Measurements from ENCODE around the gene GRID1.

The GRID1 gene

GRCh38 chr10:85649461-85649860 lies 717.1 kb downstream of the GRID1 start:
- no peak for DNase-seq (ENCODE audit: low spot score)

- DNase-seq (ENCODE audit: low spot score), result no peak
Observed at GRCh38 chr10:85648279-85648754, 718.3 kb downstream of the GRID1 start.

- DNase-seq (ENCODE audit: low spot score), result no peak
Observed at GRCh38 chr10:85647741-85648140, 718.9 kb downstream of the GRID1 start.

GRCh38 chr10:85645926-85646711 lies 720.5 kb downstream of the GRID1 start:
- DNase-seq (ENCODE audit: low spot score), result peak; percentile 45

GRCh38 chr10:85645053-85645452 lies 721.5 kb downstream of the GRID1 start:
- DNase-seq (ENCODE audit: low spot score), result no peak

- DNase-seq (ENCODE audit: low spot score), result peak; percentile 82
Observed at GRCh38 chr10:85643845-85644525, 722.6 kb downstream of the GRID1 start.

GRCh38 chr10:85643171-85643844 lies 723.3 kb downstream of the GRID1 start:
- no peak for DNase-seq (ENCODE audit: low spot score)

- peak; percentile 88 for DNase-seq (ENCODE audit: low spot score)
Observed at GRCh38 chr10:85642421-85643170, 724.0 kb downstream of the GRID1 start.

- peak; percentile 50 for DNase-seq (ENCODE audit: low spot score)
Observed at GRCh38 chr10:85642082-85642420, 724.5 kb downstream of the GRID1 start.

- DNase-seq (ENCODE audit: low spot score), result peak; percentile 73
Observed at GRCh38 chr10:85641479-85642009, 725.1 kb downstream of the GRID1 start.

- no peak for DNase-seq (ENCODE audit: low spot score)
Observed at GRCh38 chr10:85638797-85639196, 727.8 kb downstream of the GRID1 start.

GRCh38 chr10:85635650-85636049 lies 730.9 kb downstream of the GRID1 start:
- DNase-seq (ENCODE audit: low spot score), result no peak

- no peak for DNase-seq (ENCODE audit: low spot score)
Observed at GRCh38 chr10:85624511-85624910, 742.1 kb downstream of the GRID1 start.

GRCh38 chr10:85623758-85624157 lies 742.8 kb downstream of the GRID1 start:
- DNase-seq (ENCODE audit: low spot score), result no peak

GRCh38 chr10:85623342-85623741 lies 743.3 kb downstream of the GRID1 start:
- DNase-seq (ENCODE audit: low spot score), result no peak

- DNase-seq (ENCODE audit: low spot score), result no peak
Observed at GRCh38 chr10:85622425-85622824, 744.2 kb downstream of the GRID1 start.

- peak; percentile 63 for DNase-seq (ENCODE audit: low spot score)
Observed at GRCh38 chr10:85621562-85621961, 745.0 kb downstream of the GRID1 start.

GRCh38 chr10:85620807-85621206 lies 745.8 kb downstream of the GRID1 start:
- DNase-seq (ENCODE audit: low spot score), result no peak

GRCh38 chr10:85619832-85620231 lies 746.8 kb downstream of the GRID1 start:
- no peak for DNase-seq (ENCODE audit: low spot score)

GRCh38 chr10:85618841-85619240 lies 747.8 kb downstream of the GRID1 start:
- DNase-seq (ENCODE audit: low spot score), result no peak

- no peak for DNase-seq (ENCODE audit: low spot score)
Observed at GRCh38 chr10:85617751-85618546, 748.6 kb downstream of the GRID1 start.
